GM18520 (cell line): ENCODE data around the gene TMEM191C.
"Not testable (repeated sequence)": the region's sequence is repeated elsewhere in the genome, so short reads cannot be mapped to it uniquely, and the experiment has no call there.

Experiments used
- ATAC-seq: cut with Tn5 transposase; IDR thresholded peaks from one replicate; pipeline ENCODE4 v1.9.1; 2021; ENCODE audit not compliant: unreplicated experiment

TMEM191C gene

GRCh38 chr22:21472984-21473383 lies 5.8 kb downstream of the TMEM191C start:
- ATAC-seq: not testable (repeated sequence)

- ATAC-seq: not testable (repeated sequence)
These were observed 6.5 kb downstream of the TMEM191C start for GRCh38 chr22:21473664-21474063.

GRCh38 chr22:21484039-21484438 lies 16.9 kb downstream of the TMEM191C start:
- ATAC-seq: not testable (repeated sequence)

- not testable (repeated sequence) for ATAC-seq
These were observed 20.5 kb downstream of the TMEM191C start for GRCh38 chr22:21487723-21488122.

GRCh38 chr22:21489149-21489680 lies 22.0 kb downstream of the TMEM191C start:
- not testable (repeated sequence) for ATAC-seq

- ATAC-seq: not testable (repeated sequence)
These were observed 23.4 kb downstream of the TMEM191C start for GRCh38 chr22:21490556-21490955.

GRCh38 chr22:21492271-21492670 lies 25.1 kb downstream of the TMEM191C start:
- ATAC-seq: not testable (repeated sequence)

GRCh38 chr22:21493789-21494782 lies 26.9 kb downstream of the TMEM191C start:
- not testable (repeated sequence) for ATAC-seq

GRCh38 chr22:21497984-21498383 lies 30.8 kb downstream of the TMEM191C start:
- ATAC-seq: not testable (repeated sequence)

GRCh38 chr22:21498489-21498888 lies 31.3 kb downstream of the TMEM191C start:
- ATAC-seq: not testable (repeated sequence)

GRCh38 chr22:21499623-21500506 lies 32.7 kb downstream of the TMEM191C start:
- ATAC-seq: not testable (repeated sequence)

- ATAC-seq: not testable (repeated sequence)
These were observed 43.2 kb downstream of the TMEM191C start for GRCh38 chr22:21510397-21510796.

GRCh38 chr22:21512022-21512421 lies 44.8 kb downstream of the TMEM191C start:
- ATAC-seq: not testable (repeated sequence)

GRCh38 chr22:21514117-21514516 lies 46.9 kb downstream of the TMEM191C start:
- ATAC-seq: not testable (repeated sequence)

GRCh38 chr22:21515234-21515633 lies 48.0 kb downstream of the TMEM191C start:
- ATAC-seq: not testable (repeated sequence)

GRCh38 chr22:21516522-21516921 lies 49.3 kb downstream of the TMEM191C start:
- not testable (repeated sequence) for ATAC-seq

- peak; percentile 74 for ATAC-seq
These were observed 50.0 kb downstream of the TMEM191C start for GRCh38 chr22:21516970-21517764.
